HG02588 (cell line): ENCODE measurements around the gene XAF1.
"Not testable (repeated sequence)": the region's sequence is repeated elsewhere in the genome, so short reads cannot be mapped to it uniquely, and the experiment has no call there.

ENCODE experiments used
- ATAC-seq: cut with Tn5 transposase; IDR thresholded peaks from one replicate; pipeline ENCODE4 v1.9.1; 2021; ENCODE audit warnings: mild to moderate bottlenecking, moderate library complexity; ENCODE audit not compliant: unreplicated experiment

Gene XAF1

GRCh38 chr17:6797718-6798351 is 42.0 kb downstream of the XAF1 start:
- no peak for ATAC-seq

GRCh38 chr17:6799738-6800137 is 43.9 kb downstream of the XAF1 start:
- no peak for ATAC-seq

- ATAC-seq, result no peak
Observed at GRCh38 chr17:6800422-6801027, 44.7 kb downstream of the XAF1 start.

- no peak for ATAC-seq
Observed at GRCh38 chr17:6811510-6811909, 55.7 kb downstream of the XAF1 start.

- no peak for ATAC-seq
Observed at GRCh38 chr17:6812295-6812694, 56.4 kb downstream of the XAF1 start.

GRCh38 chr17:6815775-6816174 is 59.9 kb downstream of the XAF1 start:
- no peak for ATAC-seq

GRCh38 chr17:6816368-6816767 is 60.5 kb downstream of the XAF1 start:
- not testable (repeated sequence) for ATAC-seq

- no peak for ATAC-seq
Observed at GRCh38 chr17:6818938-6819337, 63.1 kb downstream of the XAF1 start.

GRCh38 chr17:6823011-6823442 is 67.2 kb downstream of the XAF1 start:
- no peak for ATAC-seq
